HAP-1 (cell line): ENCODE measurements around the gene KRTAP16-1.
A peak's percentile ranks its signal among the peaks of the same experiment; 100 is the strongest.

Experiments used
- DNase-seq, 2 experiments: peaks; one replicate each; pipeline ENCODE4 v3.0.0-alpha.2; 2016 to 2020; ENCODE audit warnings: low spot score in 2 of 2
- H3K27me3 ChIP-seq: fragments of 250-450 bp; sonication (Bioruptor Pico); 2 replicates; pipeline ENCODE4 v1.5.1; 2020; ENCODE audit warnings: low read depth, mild to moderate bottlenecking, moderate library complexity
- H3K36me3 ChIP-seq: fragments of 250-450 bp; sonication (Bioruptor Pico); replicated peaks from 2 replicates; pipeline ENCODE4 v1.5.1; 2020; ENCODE audit warnings: mild to moderate bottlenecking
- H3K4me1 ChIP-seq: fragments of 250-450 bp; sonication (Bioruptor Pico); 2 replicates; pipeline ENCODE4 v1.5.1; 2020; ENCODE audit warnings: mild to moderate bottlenecking
- H3K4me3 ChIP-seq: fragments of 250-450 bp; sonication (Bioruptor Pico); 2 replicates; pipeline ENCODE4 v1.5.1; 2020; ENCODE audit warnings: mild to moderate bottlenecking, moderate library complexity
- H3K9me3 ChIP-seq: fragments of 250-450 bp; sonication (Bioruptor Pico); 2 replicates; pipeline ENCODE4 v1.5.1; 2020; ENCODE audit warnings: mild to moderate bottlenecking, moderate library complexity
- in situ Hi-C: fragments of 300-500 bp; cut with MboI; formaldehyde crosslinking; loops from 3 replicates; pipeline ENCODE4 v1.14.3; 2020; ENCODE audit warnings: low sequenced_read_pairs, inconsistent platforms, mixed read lengths

The KRTAP16-1 gene

DNA sequence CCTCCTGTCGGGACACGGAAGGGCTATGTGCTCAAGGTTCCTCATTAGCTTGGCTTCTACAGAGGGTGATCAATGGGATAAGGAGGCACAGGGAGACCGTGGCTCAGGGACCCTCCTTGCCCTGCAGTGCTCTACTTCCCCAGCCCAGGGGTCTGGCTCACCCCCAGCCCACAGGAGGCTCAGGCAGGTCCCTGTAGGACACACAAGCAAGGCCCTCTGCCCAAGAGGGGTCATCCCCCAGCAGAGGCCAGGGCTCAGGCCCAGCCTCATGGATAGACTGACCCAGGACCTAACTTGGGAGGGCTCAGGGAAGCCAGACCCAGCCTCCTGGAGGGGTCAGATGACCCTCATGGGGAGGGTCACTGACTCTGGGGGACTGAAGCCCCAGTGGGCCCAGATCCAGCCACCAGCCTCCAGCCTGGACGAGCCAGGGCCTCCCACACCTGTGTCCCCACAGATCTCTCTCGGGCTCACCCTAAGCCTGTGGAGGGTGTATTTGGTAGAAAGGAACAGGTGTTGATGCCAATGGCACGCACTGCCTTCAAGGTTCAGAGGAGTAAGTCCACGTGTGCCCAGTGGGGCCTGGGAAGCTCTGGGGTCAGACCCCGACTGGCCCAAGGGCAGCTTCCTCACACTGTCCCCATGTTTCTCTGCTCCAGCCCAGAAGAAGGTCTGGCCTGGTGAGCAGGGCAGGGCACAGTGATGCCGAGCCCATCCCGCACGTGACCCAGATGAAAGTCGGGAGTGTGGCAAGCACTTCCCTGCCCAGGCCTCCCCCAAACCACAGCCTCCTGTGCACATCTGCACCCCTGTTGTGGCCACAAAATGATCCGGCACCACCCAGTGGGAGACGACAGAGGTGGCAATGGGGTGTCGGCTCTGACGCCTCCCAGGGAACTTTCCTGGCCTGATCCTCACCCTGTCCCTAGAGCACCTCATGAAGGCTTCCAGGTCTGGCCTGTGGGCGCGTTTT is 17.4 kb upstream of the KRTAP16-1 start:
- no peak for DNase-seq
- H3K9me3 ChIP-seq, result no peaks in the 10 kb centered on the region
- H3K27me3 ChIP-seq, result no peaks in the 10 kb centered on the region
- H3K36me3 ChIP-seq, result no peaks in the 10 kb centered on the region
- no peak overlapping the region for H3K4me3 ChIP-seq
- H3K4me1 ChIP-seq, result no peaks in the 10 kb centered on the region
- in situ Hi-C loops, result loop anchor here (25.0 kb wide), 2 partner anchors 336 to 414 kb away; no protein-coding TSS in a partner anchor

DNA sequence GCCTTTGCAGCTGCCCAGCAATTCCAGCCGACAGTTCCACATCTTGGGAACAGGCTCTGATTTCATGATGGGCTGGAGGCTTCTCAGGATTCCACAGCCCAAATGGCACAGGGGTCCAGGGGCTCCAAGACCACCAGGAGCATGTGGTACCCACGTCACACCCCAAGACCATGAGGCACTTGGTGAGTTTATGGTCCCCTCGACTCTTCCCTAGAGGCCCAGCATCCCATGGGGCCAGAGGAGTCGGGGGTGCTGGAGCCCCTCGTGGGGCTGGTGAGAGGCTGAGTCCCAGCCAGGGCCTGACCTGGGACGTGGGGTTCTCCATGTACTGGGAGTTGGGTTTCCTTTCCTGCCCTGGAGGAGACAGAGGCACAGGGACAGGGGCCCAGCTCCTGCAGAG is 16.5 kb upstream of the KRTAP16-1 start:
- Histone ChIP-seq H3K36me3 (no peaks in the 10 kb centered on the region), H3K4me1 (no peaks in the 10 kb centered on the region), H3K4me3 (no peak overlapping the region), H3K9me3 (no peaks in the 10 kb centered on the region), H3K27me3 (no peaks in the 10 kb centered on the region)
- DNase-seq, result no peak
- in situ Hi-C loops, result loop anchor here (25.0 kb wide), 2 partner anchors 337 to 413 kb away; no protein-coding TSS in a partner anchor

GRCh38 chr17:41325126-41325525 is 16.0 kb upstream of the KRTAP16-1 start:
- Histone ChIP-seq H3K9me3 (no peaks in the 10 kb centered on the region), H3K27me3 (no peaks in the 10 kb centered on the region)
- in situ Hi-C loops, result loop anchor here (25.0 kb wide), 2 partner anchors 337 to 413 kb away; no protein-coding TSS in a partner anchor

DNA sequence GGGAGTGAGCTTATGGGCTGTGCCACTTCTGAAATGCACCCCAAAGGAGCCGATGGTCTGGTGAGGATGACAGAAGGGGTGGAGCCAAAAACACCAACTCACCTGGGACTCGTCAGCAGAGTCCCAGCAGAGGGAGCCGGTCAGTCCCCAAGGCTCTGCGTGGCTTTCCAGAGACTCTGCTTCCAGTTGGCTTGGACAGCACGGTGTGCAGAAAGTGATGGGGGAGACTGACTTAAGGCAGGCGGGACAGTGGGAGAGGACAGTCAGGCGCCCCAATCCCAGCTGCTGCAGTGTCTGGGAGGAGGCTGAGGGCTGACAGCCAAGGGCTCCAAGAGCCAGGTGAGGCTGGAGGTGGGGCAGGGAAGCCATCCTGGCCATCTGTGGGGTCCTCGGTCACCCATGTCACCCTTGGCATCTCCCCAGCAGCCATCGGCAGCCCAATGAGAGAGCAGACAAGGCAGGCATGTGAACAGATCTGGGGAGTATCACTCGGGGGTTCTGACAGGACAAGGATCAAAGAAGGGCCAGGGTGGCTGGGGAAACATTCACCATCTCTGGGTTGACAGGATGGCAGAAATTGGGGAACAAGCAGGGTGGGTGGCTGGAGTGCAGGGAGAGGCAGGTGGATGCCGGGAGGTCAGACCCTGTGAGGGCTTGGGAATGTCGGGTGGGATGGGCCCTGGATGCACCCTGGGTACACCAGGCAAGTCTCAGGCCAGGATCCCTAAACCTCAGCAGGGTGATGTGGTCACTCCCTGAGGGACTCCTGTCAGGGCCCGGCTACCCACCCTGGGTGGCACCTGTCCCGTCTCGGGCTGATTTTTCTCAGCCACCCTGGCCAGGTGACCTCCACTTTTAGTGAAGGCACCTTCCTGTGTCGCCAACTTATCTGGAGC is 15.3 kb upstream of the KRTAP16-1 start:
- DNase-seq, result peak in 1 of 2 experiments; percentile 25
- no peaks in the 10 kb centered on the region for H3K36me3 ChIP-seq
- H3K4me1 ChIP-seq, result no peaks in the 10 kb centered on the region
- in situ Hi-C loops, result loop anchor here (25.0 kb wide), 2 partner anchors 338 to 412 kb away; no protein-coding TSS in a partner anchor
- no peak overlapping the region for H3K4me3 ChIP-seq
- no peaks in the 10 kb centered on the region for H3K9me3 ChIP-seq
- no peaks in the 10 kb centered on the region for H3K27me3 ChIP-seq

More at GRCh38 chr17:41325126-41325525, 16.0 kb upstream of the KRTAP16-1 start:
- H3K4me1 ChIP-seq, result no peaks in the 10 kb centered on the region
- H3K4me3 ChIP-seq, result no peak overlapping the region
- DNase-seq, result no peak
- no peaks in the 10 kb centered on the region for H3K36me3 ChIP-seq

GRCh38 chr17:41322903-41323895 is 14.1 kb upstream of the KRTAP16-1 start:
- no peak for DNase-seq
- Histone ChIP-seq H3K27me3 (no peaks in the 10 kb centered on the region), H3K4me3 (no peak overlapping the region), H3K4me1 (no peaks in the 10 kb centered on the region), H3K9me3 (no peaks in the 10 kb centered on the region), H3K36me3 (no peaks in the 10 kb centered on the region)
- in situ Hi-C loops, result no loop called here

DNA sequence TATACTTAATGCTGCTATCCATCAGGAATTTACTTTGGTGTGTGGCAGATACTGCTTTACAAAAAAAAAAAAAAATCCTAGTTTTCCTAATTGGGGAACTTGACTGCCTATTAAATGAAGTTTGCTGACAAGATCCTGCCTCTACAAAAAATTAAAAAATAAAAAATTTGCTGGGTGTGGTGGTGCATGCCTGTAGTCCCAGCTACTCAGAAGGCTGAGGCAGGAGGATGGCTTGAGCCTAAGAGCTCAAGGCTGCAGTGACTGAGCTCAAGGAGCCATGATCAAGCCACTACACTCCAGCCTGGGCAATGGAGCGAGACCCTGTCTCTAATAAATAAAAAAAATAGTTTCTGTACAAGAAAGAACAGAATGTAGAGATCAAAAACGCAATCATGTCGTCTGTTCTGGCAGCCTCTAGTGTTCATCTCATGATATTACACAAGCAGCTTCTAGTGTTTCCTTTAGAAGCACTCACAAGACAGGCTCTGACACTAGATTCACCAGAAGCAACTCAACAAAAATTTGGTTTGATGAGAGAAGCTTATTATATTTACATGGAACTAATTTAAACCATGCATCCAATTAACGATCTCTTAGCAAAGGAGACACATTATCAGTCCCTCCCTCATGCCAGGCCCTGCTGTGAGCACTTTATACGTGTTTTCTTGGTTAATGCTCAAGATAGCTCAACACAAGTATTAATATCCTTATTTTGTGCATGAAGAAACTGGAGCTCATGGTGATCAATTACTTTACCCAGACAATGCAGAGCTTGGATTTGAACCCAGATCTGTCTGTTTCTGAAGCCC is 13.2 kb upstream of the KRTAP16-1 start:
- in situ Hi-C loops, result no loop called here
- DNase-seq, result peak; percentile 15 to 21
- no peaks in the 10 kb centered on the region for H3K36me3 ChIP-seq
- no peaks in the 10 kb centered on the region for H3K9me3 ChIP-seq
- H3K27me3 ChIP-seq, result no peaks in the 10 kb centered on the region
- H3K4me3 ChIP-seq, result no peak overlapping the region
- H3K4me1 ChIP-seq, result no peaks in the 10 kb centered on the region

DNA sequence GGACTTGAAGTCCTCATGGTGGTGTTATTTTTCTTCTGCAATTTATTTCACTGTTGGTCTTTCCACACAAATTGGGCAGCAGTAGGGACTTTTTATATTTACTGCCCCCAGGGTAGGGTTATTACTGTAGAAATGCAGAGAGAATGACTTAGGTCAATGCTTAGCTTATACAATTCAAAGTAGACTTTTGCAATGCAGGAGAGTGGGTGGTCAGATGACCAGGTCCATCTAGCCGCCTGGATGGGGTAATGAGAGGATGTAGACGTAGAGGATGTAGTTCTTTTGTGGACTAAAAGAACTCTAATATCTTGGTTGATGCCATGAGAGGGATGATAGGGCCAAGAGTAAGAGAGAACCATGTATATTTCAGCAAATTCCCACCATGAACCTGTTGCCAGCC is 9.1 kb upstream of the KRTAP16-1 start:
- Histone ChIP-seq H3K4me1 (no peaks in the 10 kb centered on the region), H3K36me3 (no peaks in the 10 kb centered on the region), H3K27me3 (peaks cover 8% of the 10 kb centered on the region; the same call in 1 of the 2 replicates), H3K4me3 (no peak overlapping the region), H3K9me3 (no peaks in the 10 kb centered on the region)
- in situ Hi-C loops, result no loop called here
- no peak for DNase-seq

DNA sequence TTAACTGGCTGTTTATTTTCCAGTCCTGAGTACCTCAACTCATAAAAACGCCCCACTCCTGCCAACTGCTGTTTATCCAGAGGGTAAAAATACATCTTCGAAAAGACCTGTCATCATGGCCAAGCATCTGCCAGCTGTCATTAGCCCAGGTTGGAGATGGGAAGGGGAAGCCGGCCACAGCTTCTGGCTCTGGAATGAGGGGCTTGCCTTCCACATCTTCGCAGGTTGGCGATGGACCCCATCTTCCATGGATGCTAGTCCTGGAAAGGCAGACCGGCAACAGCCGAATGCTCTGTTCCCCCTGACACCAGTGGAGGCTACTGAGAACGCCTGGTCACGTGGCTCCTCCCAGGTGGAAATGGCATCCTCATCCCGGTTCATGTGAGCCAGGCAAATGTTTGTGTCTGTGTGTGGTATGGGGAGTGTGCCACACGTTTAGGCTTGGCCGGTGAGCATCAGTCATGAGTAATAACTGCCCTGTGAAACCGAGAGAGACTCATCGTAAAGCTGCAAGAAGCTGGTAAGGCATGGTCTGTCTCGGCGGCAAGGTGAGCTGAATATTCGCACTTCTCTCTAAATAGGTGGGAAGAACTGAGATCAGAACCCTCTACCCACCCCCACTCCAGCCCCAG is 6.8 kb upstream of the KRTAP16-1 start:
- Histone ChIP-seq H3K27me3 (peaks cover 8% of the 10 kb centered on the region), H3K4me3 (no peak overlapping the region), H3K36me3 (no peaks in the 10 kb centered on the region), H3K4me1 (no peaks in the 10 kb centered on the region), H3K9me3 (no peaks in the 10 kb centered on the region)
- in situ Hi-C loops, result no loop called here
- DNase-seq, result no peak

DNA sequence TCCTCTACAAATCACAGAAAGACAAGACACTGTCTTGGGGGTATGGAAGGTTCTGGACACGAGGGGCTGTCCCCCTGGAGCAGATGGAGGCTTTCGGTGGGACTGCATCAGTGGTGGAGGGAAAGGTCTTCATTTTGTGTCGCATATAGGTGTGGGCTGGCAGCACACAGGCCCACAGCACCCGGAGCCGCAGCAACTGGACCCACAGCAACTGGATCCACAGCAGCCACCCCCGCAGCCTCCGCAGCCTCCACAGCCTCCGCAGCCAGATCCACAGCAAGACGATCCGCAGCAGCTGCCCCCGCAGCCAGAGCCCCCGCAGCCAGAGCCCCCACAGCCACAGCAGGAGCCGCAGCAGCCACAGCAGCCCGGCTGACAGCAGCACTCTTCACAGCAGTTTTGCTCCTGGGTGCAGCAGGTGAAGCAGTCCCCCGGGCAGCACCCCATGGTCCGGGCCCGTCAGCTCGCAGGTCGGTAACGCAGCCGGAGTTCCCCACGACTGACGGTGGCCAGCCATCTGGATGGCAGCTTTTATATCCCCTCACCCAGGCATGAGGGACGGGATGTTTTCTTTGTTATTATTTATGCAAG is 6.2 kb upstream of the KRTAP16-1 start, which contains the start of gene KRTAP17-1:
Gene KRTAP17-1 (minus strand): TSS at position 507 of the 591 bp plus-strand sequence. CDS start 60 bp downstream, at position 447.
- no peak for DNase-seq
- no peak within 1 kb of the TSS for H3K4me3 ChIP-seq
- no peaks in the 10 kb centered on the region for H3K4me1 ChIP-seq
- H3K9me3 ChIP-seq, result no peaks in the 10 kb centered on the region
- H3K27me3 ChIP-seq, result peaks cover 8% of the 10 kb centered on the region
- H3K36me3 ChIP-seq, result no peaks in the 10 kb centered on the region
- in situ Hi-C loops, result no loop called here

- no peaks in the 10 kb centered on the region for H3K9me3 ChIP-seq
- no peaks in the 10 kb centered on the region for H3K4me1 ChIP-seq
- in situ Hi-C loops, result no loop called here
- DNase-seq, result no peak
- no peaks in the 10 kb centered on the region; the same call in 1 of the 2 replicates for H3K27me3 ChIP-seq
- no peaks in the 10 kb centered on the region for H3K36me3 ChIP-seq
- H3K4me3 ChIP-seq, result no peak overlapping the region
These were observed 2.0 kb upstream of the KRTAP16-1 start for GRCh38 chr17:41311111-41311510.

DNA sequence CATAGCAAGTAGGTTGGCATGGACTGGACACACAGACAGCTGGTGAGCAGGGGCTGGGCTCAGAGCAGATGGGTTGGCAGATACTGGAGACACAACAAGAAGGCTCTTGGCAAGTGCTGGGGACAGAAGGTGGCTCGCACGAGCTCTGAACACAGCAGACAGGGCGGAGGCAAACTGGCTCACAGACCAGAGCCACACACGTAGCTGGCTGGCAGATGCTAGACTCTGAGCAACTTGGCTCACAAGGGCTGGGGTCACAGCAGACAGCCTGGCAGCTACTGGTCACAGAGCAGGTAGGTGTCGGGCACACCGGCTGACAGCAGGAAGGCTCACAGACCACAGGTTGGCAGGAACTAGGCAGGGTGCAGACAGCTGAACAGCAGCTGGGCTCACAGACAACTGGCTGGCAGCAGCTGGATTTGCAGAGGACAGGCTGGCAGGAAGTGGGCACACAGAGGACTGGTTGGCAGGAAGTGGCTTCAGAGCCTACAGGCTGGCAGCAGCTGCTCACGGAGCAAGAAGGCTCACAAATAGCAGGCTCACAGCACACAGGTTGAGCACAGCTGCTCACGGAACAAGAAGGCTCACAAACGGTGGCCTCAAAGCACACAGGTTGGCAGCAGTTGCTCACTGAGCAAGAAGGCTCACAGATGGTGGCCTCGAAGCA is 725 bp downstream of the KRTAP16-1 start:
- H3K4me1 ChIP-seq, result no peaks in the 10 kb centered on the region
- no peaks in the 10 kb centered on the region for H3K36me3 ChIP-seq
- H3K9me3 ChIP-seq, result no peaks in the 10 kb centered on the region
- no peak for DNase-seq
- H3K27me3 ChIP-seq, result peaks cover 2% of the 10 kb centered on the region; the same call in 1 of the 2 replicates
- in situ Hi-C loops, result no loop called here
- no peak overlapping the region for H3K4me3 ChIP-seq
